ENCODE measurements around the gene DNAJC1.

- TF ChIP-seq CTCF (conservative IDR thresholded peaks at IDR 0.05; ENCODE audit: low read depth, low read length) (no peak), POLR2A (IDR thresholded peaks at IDR 0.05; ENCODE audit: low read depth, low read length) (no peak), CHD1 (IDR thresholded peaks at IDR 0.05; ENCODE audit: low read depth, low read length) (no peak), RAD21 (IDR thresholded peaks at IDR 0.05; ENCODE audit: low read length) (no peak), ELK1 (IDR thresholded peaks at IDR 0.05; ENCODE audit: borderline replicate concordance, low read depth, low read length) (no peak), MXI1 (IDR thresholded peaks at IDR 0.05; ENCODE audit: borderline replicate concordance, low read depth, low read length) (no peak), CEBPB (IDR thresholded peaks at IDR 0.05; ENCODE audit: low read depth, low read length) (no peak), RFX5 (IDR thresholded peaks at IDR 0.05; ENCODE audit: low read depth, low read length) (no peak), RCOR1 (IDR thresholded peaks at IDR 0.05; ENCODE audit: insufficient replicate concordance, low read length) (no peak), BHLHE40 (IDR thresholded peaks at IDR 0.05; ENCODE audit: low read depth, low read length) (no peak), USF2 (IDR thresholded peaks at IDR 0.05; ENCODE audit: low read depth, low read length) (no peak), FOS (IDR thresholded peaks at IDR 0.05; ENCODE audit: low read depth, low read length) (no peak)
Measured at GRCh38 chr10:21756707-21757106, 246.8 kb downstream of the DNAJC1 start.

All from IMR-90 (cell line).